ENCODE results near the gene DHRS12. TPM values are rescaled to one million over a fixed set of nuclear protein-coding genes. Genes with fewer than 3 reads are reported as not detected.

DHRS12 gene
- total RNA-seq, 1 experiment from 2014 or later = 10.2 TPM

GRCh38 chr13:51731759-51732158 is 72.2 kb downstream of the DHRS12 start:
- H3K27me3 Mint-ChIP-seq (ENCODE audit: low read depth) = no peaks in the 10 kb centered on the region
- ChIA-PET POLR2A (no interaction called here), CTCF (no interaction called here)
- ATAC-seq (no peak), DNase-seq (ENCODE audit: low spot score) (no peak)
- H3K36me3 Mint-ChIP-seq = peaks cover 14% of the 10 kb centered on the region
- no peak overlapping the region for H3K4me3 Mint-ChIP-seq
- H3K4me1 Mint-ChIP-seq = peaks cover 7% of the 10 kb centered on the region
- no peak for TF ChIP-seq TP53 (CRISPR knock-in tag; IDR thresholded peaks at IDR 0.05)
- TF ChIP-seq ZNF263 (CRISPR knock-in tag; IDR thresholded peaks at IDR 0.05; ENCODE audit: low read depth) = no peak
- no peak for TF ChIP-seq ZSCAN18 (CRISPR knock-in tag; IDR thresholded peaks at IDR 0.05)
- no peak for TF ChIP-seq ARID4B (CRISPR knock-in tag; IDR thresholded peaks at IDR 0.05; ENCODE audit: borderline replicate concordance)
- TF ChIP-seq ZNF416 (CRISPR knock-in tag; IDR thresholded peaks at IDR 0.05) = no peak
- TF ChIP-seq EMX1 (CRISPR knock-in tag; IDR thresholded peaks at IDR 0.05) = no peak
- TF ChIP-seq NR1H2 (CRISPR knock-in tag; IDR thresholded peaks at IDR 0.05) = no peak
- TF ChIP-seq NFYB (CRISPR knock-in tag; conservative IDR thresholded peaks at IDR 0.05; ENCODE audit: low read depth) = no peak
- TF ChIP-seq TEAD1 (CRISPR knock-in tag; IDR thresholded peaks at IDR 0.05) = no peak
- TF ChIP-seq ZNF219 (CRISPR knock-in tag; IDR thresholded peaks at IDR 0.05; ENCODE audit: borderline replicate concordance) = no peak
- H3K9me3 Mint-ChIP-seq = no peaks in the 10 kb centered on the region
- peak overlapping the region; percentile 43; the same call in 1 of the 2 replicates for H3K27ac Mint-ChIP-seq

GRCh38 chr13:51730927-51731326 is 73.0 kb downstream of the DHRS12 start:
- no peak for DNase-seq (ENCODE audit: low spot score)
- H3K9me3 Mint-ChIP-seq = no peaks in the 10 kb centered on the region
- H3K4me3 Mint-ChIP-seq = no peak overlapping the region
- POLR2A ChIA-PET = no interaction called here
- ATAC-seq = no peak
- TF ChIP-seq PRDM15 (CRISPR knock-in tag; IDR thresholded peaks at IDR 0.05) (peak; percentile 62; the same call in 1 of the 2 replicates), ZNF671 (CRISPR knock-in tag; IDR thresholded peaks at IDR 0.05) (no peak), ZNF281 (CRISPR knock-in tag; IDR thresholded peaks at IDR 0.05) (no peak), ZNF232 (CRISPR knock-in tag; IDR thresholded peaks at IDR 0.05) (no peak), CREM (CRISPR knock-in tag; IDR thresholded peaks at IDR 0.05) (no peak), TEAD1 (CRISPR knock-in tag; IDR thresholded peaks at IDR 0.05) (no peak), E2F5 (CRISPR knock-in tag; IDR thresholded peaks at IDR 0.05) (no peak), RORB (CRISPR knock-in tag; IDR thresholded peaks at IDR 0.05) (no peak)
- CTCF ChIA-PET = no interaction called here
- peaks cover 10% of the 10 kb centered on the region for H3K36me3 Mint-ChIP-seq
- H3K4me1 Mint-ChIP-seq = peaks cover 7% of the 10 kb centered on the region
- H3K27ac Mint-ChIP-seq = no peak overlapping the region
- H3K27me3 Mint-ChIP-seq (ENCODE audit: low read depth) = no peaks in the 10 kb centered on the region

All from WTC11 (cell line).